ENCODE results near the gene TNXB.
"Not testable (repeated sequence)": the region's sequence is repeated elsewhere in the genome, so short reads cannot be mapped to it uniquely, and the experiment has no call there.

TNXB gene

GRCh38 chr6:32056254-32056653 lies 52.9 kb downstream of the TNXB start:
- DNase-seq: no peak

- DNase-seq: not testable (repeated sequence)
Observed at GRCh38 chr6:32055756-32056155, 53.4 kb downstream of the TNXB start.

- DNase-seq: not testable (repeated sequence)
Observed at GRCh38 chr6:32053314-32053713, 55.8 kb downstream of the TNXB start.

- DNase-seq: not testable (repeated sequence)
Observed at GRCh38 chr6:32052626-32053025, 56.5 kb downstream of the TNXB start.

- no peak for DNase-seq
Observed at GRCh38 chr6:32050562-32050961, 58.6 kb downstream of the TNXB start.

- DNase-seq: not testable (repeated sequence)
Observed at GRCh38 chr6:32049736-32050135, 59.4 kb downstream of the TNXB start.

- DNase-seq: not testable (repeated sequence)
Observed at GRCh38 chr6:32049149-32049548, 60.0 kb downstream of the TNXB start.

- peak; percentile 72 to 74 for DNase-seq
Observed at GRCh38 chr6:32047855-32048766, 61.0 kb downstream of the TNXB start.

GRCh38 chr6:32047539-32047854 lies 61.6 kb downstream of the TNXB start:
- no peak for DNase-seq

- DNase-seq: no peak
Observed at GRCh38 chr6:32047084-32047478, 62.1 kb downstream of the TNXB start.

GRCh38 chr6:32046450-32047083 lies 62.6 kb downstream of the TNXB start:
- no peak for DNase-seq

GRCh38 chr6:32045811-32046449 lies 63.2 kb downstream of the TNXB start:
- no peak for DNase-seq

GRCh38 chr6:32044916-32045315 lies 64.2 kb downstream of the TNXB start:
- DNase-seq: not testable (repeated sequence)

GRCh38 chr6:32043589-32044380 lies 65.4 kb downstream of the TNXB start:
- DNase-seq: not testable (repeated sequence)

- DNase-seq: not testable (repeated sequence)
Observed at GRCh38 chr6:32042276-32042675, 66.9 kb downstream of the TNXB start.

GRCh38 chr6:32041385-32041784 lies 67.8 kb downstream of the TNXB start:
- DNase-seq: not testable (repeated sequence)

- not testable (repeated sequence) for DNase-seq
Observed at GRCh38 chr6:32041050-32041321, 68.2 kb downstream of the TNXB start.

- DNase-seq: not testable (repeated sequence)
Observed at GRCh38 chr6:32040299-32041049, 68.7 kb downstream of the TNXB start.

GRCh38 chr6:32039321-32040274 lies 69.5 kb downstream of the TNXB start:
- DNase-seq: not testable (repeated sequence)

GRCh38 chr6:32038878-32039277 lies 70.3 kb downstream of the TNXB start:
- not testable (repeated sequence) for DNase-seq

Data from stimulated activated CD4-positive, alpha-beta T cell treated with anti-CD3 and anti-CD28 coated beads, Interleukin-2, amount 100 ng/mL, for 48 hours (primary cell).